Upper lobe of left lung (tissue), 4 donors: ENCODE measurements around the gene KBTBD13.

Experiments
- CTCF ChIP-seq, 6 experiments: fragments of 450-650 bp in 4 of 6; fragments of 200-600 bp in 2 of 6; sonication (generic) in 2 of 6; IDR thresholded peaks; one replicate each; pipeline ENCODE4 v1.5.1; 2016 to 2019; ENCODE audit warnings: antibody characterized with exemption in 6 of 6
- EP300 ChIP-seq, 4 donors: sonication (generic); formaldehyde crosslinking; IDR thresholded peaks; one replicate each; pipeline ENCODE4 v1.5.1; 2017; ENCODE audit warnings: antibody characterized with exemption in 4 of 4, control low read depth in 2 of 4
- POLR2A ChIP-seq, 4 donors: fragments of 450-650 bp; IDR thresholded peaks; one replicate each; pipeline ENCODE4 v1.5.1; 2016 to 2017; ENCODE audit warnings: antibody characterized with exemption in 4 of 4, mild to moderate bottlenecking in 2 of 4
- POLR2AphosphoS5 ChIP-seq, 2 donors: sonication (generic); formaldehyde crosslinking; IDR thresholded peaks; one replicate each; pipeline ENCODE4 v1.5.1; 2017; ENCODE audit warnings: antibody characterized with exemption in 2 of 2

GRCh38 chr15:65095747-65096104 lies 19.2 kb downstream of the KBTBD13 start:
- TF ChIP-seq CTCF (IDR thresholded peaks at IDR 0.05) (no peak), POLR2A (IDR thresholded peaks at IDR 0.05) (no peak), EP300 (IDR thresholded peaks at IDR 0.05) (no peak), POLR2AphosphoS5 (IDR thresholded peaks at IDR 0.05) (no peak)
